K562 (cell line): ENCODE measurements around the gene MRPS26. TPM values are rescaled to one million over a fixed set of nuclear protein-coding genes. Genes with fewer than 3 reads are reported as not detected.

Source experiments
- ARNT ChIP-seq, 2 experiments: fragments of 450-650 bp; IDR thresholded peaks; 2 replicates each; pipeline ENCODE4 v1.6.1; 2016; ENCODE audit warnings: mild to moderate bottlenecking in 1 of 2
- CBFA2T2 ChIP-seq: fragments of 450-650 bp; conservative IDR thresholded peaks from 2 replicates; pipeline ENCODE4 v1.6.1; 2017; ENCODE audit warnings: mild to moderate bottlenecking
- CBFA2T3 ChIP-seq: fragments of 450-650 bp; IDR thresholded peaks from 2 replicates; pipeline ENCODE4 v1.6.1; 2017
- CEBPG ChIP-seq, 3 experiments: fragments of 200-800 bp in 1 of 3; sonication (Bioruptor generic) in 1 of 3; sonication (generic) in 1 of 3; formaldehyde crosslinking in 1 of 3; IDR thresholded peaks in 2 of 3; conservative IDR thresholded peaks in 1 of 3; 2 replicates each; pipeline versions ENCODE4 v1.6.1 to v1.8.0; 2016 to 2022; ENCODE audit warnings: missing compliant biosample characterization in 2 of 3, missing genetic modification characterization in 2 of 3, mild to moderate bottlenecking in 1 of 3, missing genetic modification reagents in 1 of 3
- GATA2 ChIP-seq: sonication (generic); formaldehyde crosslinking; IDR thresholded peaks from 2 replicates; pipeline ENCODE4 v1.4.0; 2020; ENCODE audit warnings: mild to moderate bottlenecking, missing genetic modification reagents
- MAFF ChIP-seq: IDR thresholded peaks from 2 replicates; pipeline ENCODE4 v1.6.1; 2012; ENCODE audit warnings: low read length, improper control_type of control experiment
- NR2C2 ChIP-seq, 2 experiments: fragments of 200-800 bp in 1 of 2; sonication (Bioruptor generic) in 1 of 2; sonication (generic) in 1 of 2; formaldehyde crosslinking in 1 of 2; IDR thresholded peaks; 2 replicates each; pipeline versions ENCODE4 v1.6.1 to v1.8.0; 2016 to 2022; ENCODE audit warnings: mild to moderate bottlenecking in 1 of 2, missing compliant biosample characterization in 1 of 2, missing genetic modification characterization in 1 of 2, missing genetic modification reagents in 1 of 2
- SMAD1 ChIP-seq: fragments of 150-350 bp; IDR thresholded peaks from 2 replicates; pipeline ENCODE4 v1.6.1; 2014; ENCODE audit warnings: low read length, low read depth; ENCODE audit not compliant: partially characterized antibody
- SMAD4 ChIP-seq: fragments of 250-450 bp; sonication (Bioruptor Pico); conservative IDR thresholded peaks from 2 replicates; pipeline ENCODE4 v1.8.0; 2021; ENCODE audit warnings: inconsistent platforms, mild to moderate bottlenecking, moderate library complexity
- SRF ChIP-seq, 2 experiments: fragments of 250-450, 450-650 bp in 1 of 2; sonication (Bioruptor Pico) in 1 of 2; sonication (generic) in 1 of 2; formaldehyde crosslinking; IDR thresholded peaks; 2 replicates each; pipeline versions ENCODE4 v1.5.0 to v1.5.1; 2020 to 2022; ENCODE audit warnings: mild to moderate bottlenecking in 1 of 2, missing genetic modification reagents in 1 of 2
- TCF7L2 ChIP-seq: fragments of 150-350 bp; IDR thresholded peaks from 2 replicates; pipeline ENCODE4 v1.6.1; 2016; ENCODE audit warnings: low read depth, mild to moderate bottlenecking, low read length, moderate library complexity
- TEAD2 ChIP-seq: fragments of 450-650 bp; IDR thresholded peaks from 2 replicates; pipeline ENCODE4 v1.6.1; 2016; ENCODE audit warnings: missing genetic modification characterization, control low read depth, missing compliant biosample characterization
- ZBTB1 ChIP-seq: sonication (generic); formaldehyde crosslinking; IDR thresholded peaks from 2 replicates; pipeline ENCODE4 v1.8.1; 2023; ENCODE audit warnings: missing genetic modification reagents, low read depth, mild to moderate bottlenecking, borderline replicate concordance
- ZBTB7A ChIP-seq: IDR thresholded peaks from 2 replicates; pipeline ENCODE4 v1.6.1; 2011; ENCODE audit warnings: low read depth, mild to moderate bottlenecking, low read length, moderate library complexity, borderline replicate concordance; ENCODE audit not compliant: control insufficient read depth
- ZFX ChIP-seq: sonication (generic); formaldehyde crosslinking; IDR thresholded peaks from 2 replicates; pipeline ENCODE4 v1.8.0; 2022; ENCODE audit warnings: mild to moderate bottlenecking, missing genetic modification reagents, moderate library complexity
- ZKSCAN8 ChIP-seq: fragments of 200-800 bp; sonication (Bioruptor generic); IDR thresholded peaks from 2 replicates; pipeline ENCODE4 v1.6.1; 2016; ENCODE audit warnings: missing genetic modification characterization, missing compliant biosample characterization
- ZNF253 ChIP-seq: fragments of 250-450 bp; sonication (Bioruptor Pico); conservative IDR thresholded peaks from 2 replicates; pipeline ENCODE4 v1.6.1; 2021; ENCODE audit warnings: mild to moderate bottlenecking
- ZNF589 ChIP-seq: fragments of 200-800 bp; sonication (Bioruptor generic); IDR thresholded peaks from 2 replicates; pipeline ENCODE4 v1.6.1; 2016; ENCODE audit warnings: low read depth, missing genetic modification characterization, missing compliant biosample characterization
- polyA plus RNA-seq, 8 experiments: library from polyadenylated mRNA; depleted of rRNA in 4 of 8; stranded (reverse) in 5 of 8; unstranded in 3 of 8; fragments of >200 nt; fragmentation: Nextera tagmentation in 2 of 8; fragmentation: Illumina TruSeq in 1 of 8; extraction: Ambion mirVana in 2 of 8; extraction: Trizol in 1 of 8; gene quantifications; 2 replicates each; pipeline versions ENCODE4 v1.2.1 to v1.2.3, GENCODE V29; 2011 to 2014; ENCODE audit warnings: inconsistent platforms in 1 of 8, missing spikeins in 1 of 8
- total RNA-seq, 7 experiments: library from RNA; depleted of rRNA in 6 of 7; stranded (reverse); fragments of >200 nt in 6 of 7; fragmentation: Illumina TruSeq in 2 of 7; extraction: Trizol in 2 of 7; gene quantifications; 2 replicates each; pipeline versions ENCODE4 v1.2.1 to v1.2.3, GENCODE V29; 2011 to 2021; ENCODE audit warnings: low replicate concordance in 1 of 7
- TF ChIP-seq, protein P1 (sequence below), 2 experiments: fragments of 450-650 bp; IDR thresholded peaks; 2 replicates each; pipeline ENCODE4 v1.6.1; 2016; ENCODE audit warnings: mild to moderate bottlenecking in 2 of 2, borderline replicate concordance in 1 of 2, low read depth in 1 of 2, moderate library complexity in 1 of 2

MRPS26 gene
- total and polyA plus RNA-seq, 9 of the 15 experiments (the other 6 are each of a cell fraction or from before 2014, with no cell fraction given) = 2.7 to 70.5 (median 28.8) TPM

- TF ChIP-seq SRF (CRISPR knock-in tag; IDR thresholded peaks at IDR 0.05) = no peak
- TF ChIP-seq, protein P1, sequence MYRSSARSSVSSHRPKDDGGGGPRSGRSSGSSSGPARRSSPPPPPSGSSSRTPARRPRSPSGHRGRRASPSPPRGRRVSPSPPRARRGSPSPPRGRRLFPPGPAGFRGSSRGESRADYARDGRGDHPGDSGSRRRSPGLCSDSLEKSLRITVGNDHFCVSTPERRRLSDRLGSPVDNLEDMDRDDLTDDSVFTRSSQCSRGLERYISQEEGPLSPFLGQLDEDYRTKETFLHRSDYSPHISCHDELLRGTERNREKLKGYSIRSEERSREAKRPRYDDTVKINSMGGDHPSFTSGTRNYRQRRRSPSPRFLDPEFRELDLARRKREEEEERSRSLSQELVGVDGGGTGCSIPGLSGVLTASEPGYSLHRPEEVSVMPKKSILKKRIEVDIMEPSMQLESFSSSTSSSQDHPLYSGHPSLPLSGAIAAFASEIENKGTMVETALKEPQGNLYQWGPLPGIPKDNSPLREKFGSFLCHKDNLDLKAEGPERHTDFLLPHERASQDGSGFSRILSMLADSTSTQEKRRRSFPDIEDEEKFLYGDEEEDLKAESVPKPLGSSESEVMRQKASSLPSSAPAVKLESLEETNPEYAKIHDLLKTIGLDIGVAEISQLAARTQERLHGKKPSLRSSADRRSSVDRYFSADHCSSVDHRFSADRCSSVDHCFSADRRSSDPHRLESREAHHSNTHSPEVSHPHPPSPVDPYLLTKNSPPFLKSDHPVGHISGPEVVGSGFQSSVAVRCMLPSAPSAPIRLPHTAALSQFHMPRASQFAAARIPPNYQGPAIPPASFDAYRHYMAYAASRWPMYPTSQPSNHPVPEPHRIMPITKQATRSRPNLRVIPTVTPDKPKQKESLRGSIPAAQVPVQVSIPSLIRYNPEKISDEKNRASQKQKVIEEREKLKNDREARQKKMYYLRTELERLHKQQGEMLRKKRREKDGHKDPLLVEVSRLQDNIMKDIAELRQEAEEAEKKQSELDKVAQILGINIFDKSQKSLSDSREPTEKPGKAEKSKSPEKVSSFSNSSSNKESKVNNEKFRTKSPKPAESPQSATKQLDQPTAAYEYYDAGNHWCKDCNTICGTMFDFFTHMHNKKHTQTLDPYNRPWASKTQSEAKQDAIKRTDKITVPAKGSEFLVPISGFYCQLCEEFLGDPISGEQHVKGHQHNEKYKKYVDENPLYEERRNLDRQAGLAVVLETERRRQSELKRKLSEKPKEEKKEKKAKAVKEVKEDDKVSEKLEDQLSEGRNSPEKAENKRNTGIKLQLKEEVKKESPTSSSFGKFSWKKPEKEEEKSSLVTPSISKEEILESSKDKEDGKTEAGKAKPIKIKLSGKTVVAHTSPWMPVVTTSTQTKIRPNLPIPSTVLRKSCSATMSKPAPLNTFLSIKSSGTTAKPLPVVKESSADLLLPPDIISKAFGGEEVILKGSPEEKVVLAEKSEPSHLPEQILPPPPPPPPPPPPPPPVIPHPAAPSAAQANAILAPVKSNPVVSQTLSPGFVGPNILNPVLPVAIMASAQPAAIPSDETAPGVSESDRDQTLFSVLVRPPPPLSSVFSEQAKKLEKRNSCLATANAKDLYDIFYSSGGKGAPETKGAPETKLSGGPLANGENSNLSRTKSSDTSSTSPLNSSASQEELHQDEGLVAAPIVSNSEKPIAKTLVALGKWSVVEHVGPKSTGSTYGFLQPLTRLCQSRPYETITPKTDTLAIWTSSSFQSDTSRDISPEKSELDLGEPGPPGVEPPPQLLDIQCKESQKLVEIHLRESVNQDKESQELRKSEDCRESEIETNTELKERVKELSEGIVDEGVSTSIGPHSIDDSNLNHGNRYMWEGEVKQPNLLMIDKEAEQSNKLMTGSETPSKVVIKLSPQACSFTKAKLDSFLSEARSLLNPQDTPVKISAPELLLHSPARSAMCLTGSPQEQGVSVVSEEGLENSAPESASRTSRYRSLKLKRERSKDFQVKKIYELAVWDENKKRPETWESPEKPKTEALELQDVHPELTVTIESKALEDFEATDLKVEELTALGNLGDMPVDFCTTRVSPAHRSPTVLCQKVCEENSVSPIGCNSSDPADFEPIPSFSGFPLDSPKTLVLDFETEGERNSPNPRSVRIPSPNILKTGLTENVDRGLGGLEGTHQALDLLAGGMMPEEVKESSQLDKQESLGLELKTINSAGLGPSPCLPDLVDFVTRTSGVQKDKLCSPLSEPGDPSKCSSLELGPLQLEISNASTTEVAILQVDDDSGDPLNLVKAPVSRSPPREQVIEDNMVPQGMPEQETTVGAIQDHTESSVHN (IDR thresholded peaks at IDR 0.05; ENCODE audit: borderline replicate concordance in 1 of 2, low read depth in 1 of 2) = no peak
- no peak for TF ChIP-seq TCF7L2
- no peak for TF ChIP-seq ARNT (IDR thresholded peaks at IDR 0.05)
- TF ChIP-seq CBFA2T3 = peak; percentile 64
- TF ChIP-seq CEBPG (CRISPR knock-in tag; IDR thresholded peaks at IDR 0.05) = no peak
- TF ChIP-seq CEBPG (tag; conservative IDR thresholded peaks at IDR 0.05 in 1 of 2, IDR thresholded peaks at IDR 0.05 in 1 of 2) = no peak
- no peak for TF ChIP-seq ZNF589 (CRISPR knock-in tag)
- TF ChIP-seq SMAD1 = no peak
- peak; percentile 52; the same call in 1 of the 2 replicates for TF ChIP-seq GATA2 (CRISPR knock-in tag)
- TF ChIP-seq MAFF = no peak
- peak; percentile 8; the same call in 1 of the 2 replicates for TF ChIP-seq ZFX
- no peak for TF ChIP-seq NR2C2 (CRISPR knock-in tag; IDR thresholded peaks at IDR 0.05)
- no peak for TF ChIP-seq NR2C2 (tag; IDR thresholded peaks at IDR 0.05)
- peak; percentile 27 for TF ChIP-seq CBFA2T2
- no peak for TF ChIP-seq SMAD4 (CRISPR knock-in tag)
- TF ChIP-seq ZNF253 = no peak
- 0 out of 2 replicates have a peak, but pooled peaks have one; percentile 10 for TF ChIP-seq ZBTB7A
- TF ChIP-seq ZBTB1 (CRISPR knock-in tag) = no peak
- no peak for TF ChIP-seq ZKSCAN8 (CRISPR knock-in tag)
- no peak for TF ChIP-seq TEAD2 (tag)
These were observed 39.1 kb downstream of the MRPS26 start (continued) for GRCh38 chr20:3084986-3085360.
